IPS-18c (cell line): ENCODE measurements around the gene PRRG1.
"Not testable (repeated sequence)": the region's sequence is repeated elsewhere in the genome, so short reads cannot be mapped to it uniquely, and the experiment has no call there.

Source experiments
- H3K4me3 ChIP-seq: 2 replicates; pipeline ENCODE4 v1.7.0; 2013; ENCODE audit warnings: low read depth, mild to moderate bottlenecking, low read length, moderate library complexity; ENCODE audit not compliant: insufficient read depth
- H3K9me3 ChIP-seq: one replicate; pipeline ENCODE4 v1.6.1; 2013; ENCODE audit warnings: mild to moderate bottlenecking, low read length, moderate library complexity; ENCODE audit not compliant: control insufficient read depth, insufficient read depth

PRRG1 gene

GRCh38 chrX:37437160-37437559, 88.0 kb downstream of the PRRG1 start:
- Histone ChIP-seq H3K4me3 (no peak overlapping the region), H3K9me3 (no peaks in the 10 kb centered on the region)

GRCh38 chrX:37441377-37441776, 92.2 kb downstream of the PRRG1 start:
- H3K4me3 ChIP-seq: no peak overlapping the region

GRCh38 chrX:37445182-37445581, 96.0 kb downstream of the PRRG1 start:
- Histone ChIP-seq H3K4me3 (no peak overlapping the region), H3K9me3 (no peaks in the 10 kb centered on the region)

More at GRCh38 chrX:37441377-37441776, 92.2 kb downstream of the PRRG1 start:
- H3K9me3 ChIP-seq: no peaks in the 10 kb centered on the region

- H3K9me3 ChIP-seq: no peaks in the 10 kb centered on the region
- no peak overlapping the region for H3K4me3 ChIP-seq
Measured at GRCh38 chrX:37453821-37454220, 104.7 kb downstream of the PRRG1 start.

GRCh38 chrX:37454537-37455285, 105.5 kb downstream of the PRRG1 start:
- H3K4me3 ChIP-seq: no peak overlapping the region

GRCh38 chrX:37455381-37455780, 106.2 kb downstream of the PRRG1 start:
- Histone ChIP-seq H3K9me3 (peaks cover 2% of the 10 kb centered on the region), H3K4me3 (no peak overlapping the region)

More at GRCh38 chrX:37454537-37455285, 105.5 kb downstream of the PRRG1 start:
- peaks cover under 1% of the 10 kb centered on the region for H3K9me3 ChIP-seq

GRCh38 chrX:37460285-37460684, 111.1 kb downstream of the PRRG1 start:
- H3K9me3 ChIP-seq, H3K4me3 ChIP-seq: not testable (repeated sequence)

- peaks cover 5% of the 10 kb centered on the region for H3K9me3 ChIP-seq
- H3K4me3 ChIP-seq: no peak overlapping the region
Measured at GRCh38 chrX:37462346-37462745, 113.2 kb downstream of the PRRG1 start.

GRCh38 chrX:37468124-37468739, 119.1 kb downstream of the PRRG1 start:
- no peaks in the 10 kb centered on the region for H3K9me3 ChIP-seq
- no peak overlapping the region for H3K4me3 ChIP-seq

GRCh38 chrX:37470711-37471110, 121.5 kb downstream of the PRRG1 start:
- H3K4me3 ChIP-seq: no peak overlapping the region
- H3K9me3 ChIP-seq: no peaks in the 10 kb centered on the region

GRCh38 chrX:37472836-37473235, 123.7 kb downstream of the PRRG1 start:
- Histone ChIP-seq H3K4me3 (no peak overlapping the region), H3K9me3 (no peaks in the 10 kb centered on the region)

GRCh38 chrX:37474478-37474877, 125.3 kb downstream of the PRRG1 start:
- H3K9me3 ChIP-seq: no peaks in the 10 kb centered on the region

GRCh38 chrX:37476571-37477170, 127.5 kb downstream of the PRRG1 start:
- no peaks in the 10 kb centered on the region for H3K9me3 ChIP-seq
- no peak overlapping the region for H3K4me3 ChIP-seq

More at GRCh38 chrX:37474478-37474877, 125.3 kb downstream of the PRRG1 start:
- H3K4me3 ChIP-seq: no peak overlapping the region

GRCh38 chrX:37484335-37484734, 135.2 kb downstream of the PRRG1 start:
- H3K4me3 ChIP-seq: not testable (repeated sequence)

GRCh38 chrX:37485429-37485828, 136.3 kb downstream of the PRRG1 start:
- Histone ChIP-seq H3K4me3 (no peak overlapping the region), H3K9me3 (peaks cover 2% of the 10 kb centered on the region)

More at GRCh38 chrX:37484335-37484734, 135.2 kb downstream of the PRRG1 start:
- not testable (repeated sequence) for H3K9me3 ChIP-seq

GRCh38 chrX:37487271-37487670, 138.1 kb downstream of the PRRG1 start:
- peaks cover 2% of the 10 kb centered on the region for H3K9me3 ChIP-seq
- no peak overlapping the region for H3K4me3 ChIP-seq

GRCh38 chrX:37488323-37488722, 139.2 kb downstream of the PRRG1 start:
- H3K4me3 ChIP-seq: no peak overlapping the region

GRCh38 chrX:37491686-37492085, 142.5 kb downstream of the PRRG1 start:
- H3K4me3 ChIP-seq: no peak overlapping the region

More at GRCh38 chrX:37488323-37488722, 139.2 kb downstream of the PRRG1 start:
- H3K9me3 ChIP-seq: peaks cover 2% of the 10 kb centered on the region

More at GRCh38 chrX:37491686-37492085, 142.5 kb downstream of the PRRG1 start:
- H3K9me3 ChIP-seq: peaks cover 2% of the 10 kb centered on the region
